Activated T-cell treated with anti-CD3 and anti-CD28 coated beads for 1 hour (primary cell): ENCODE measurements around the gene LRRN2.

ENCODE experiments used
- DNase-seq: peaks from one replicate; pipeline ENCODE4 v3.0.0-alpha.2; 2020; ENCODE audit warnings: low read depth

LRRN2 gene

DNA sequence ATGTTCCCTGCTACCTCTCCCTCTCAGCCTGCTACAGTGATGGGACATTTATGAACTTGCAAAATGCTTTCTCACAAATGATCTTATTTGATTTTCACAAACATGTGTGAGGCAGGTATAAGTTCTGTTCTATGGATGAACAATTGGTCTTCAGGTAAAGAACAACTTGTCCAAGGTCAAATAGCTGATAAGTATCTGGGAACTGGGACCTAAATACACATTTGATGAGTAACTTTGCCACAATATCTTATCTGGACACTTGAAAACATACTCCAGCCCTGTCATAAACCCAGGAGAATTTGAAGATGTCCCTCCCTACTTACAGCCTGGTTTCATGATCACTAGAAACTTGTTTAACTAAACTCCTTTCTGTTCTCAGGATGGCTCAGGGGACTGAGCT, 23.0 kb downstream of the LRRN2 start:
- DNase-seq = no peak

GRCh38 chr1:204660509-204660908, 25.0 kb downstream of the LRRN2 start:
- DNase-seq = no peak

- DNase-seq = no peak
These were observed 26.5 kb downstream of the LRRN2 start for GRCh38 chr1:204659056-204659455.

- DNase-seq = no peak
These were observed 27.2 kb downstream of the LRRN2 start for GRCh38 chr1:204658295-204658694.

- no peak for DNase-seq
These were observed 31.8 kb downstream of the LRRN2 start for GRCh38 chr1:204653590-204654340.

DNA sequence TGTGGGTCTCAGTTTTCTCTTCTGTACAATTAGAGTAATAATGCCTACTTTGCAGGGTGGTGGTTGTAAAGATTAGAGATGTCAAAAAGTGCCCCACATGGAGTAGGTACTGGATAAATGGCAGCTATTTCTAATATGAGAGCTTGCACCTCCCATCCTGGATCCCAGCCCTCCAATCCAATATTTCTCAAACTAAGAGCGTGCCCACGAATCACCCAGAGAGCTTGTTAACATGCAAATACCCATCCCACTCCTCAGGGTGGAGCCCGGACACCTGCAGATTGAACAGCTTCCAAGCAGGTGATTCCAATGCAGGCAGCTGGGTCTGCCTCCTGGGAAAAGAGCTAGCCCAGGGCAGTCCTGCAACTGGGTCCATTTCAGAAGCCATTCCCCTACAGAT, 33.0 kb downstream of the LRRN2 start:
- no peak for DNase-seq

- DNase-seq = no peak
These were observed 33.6 kb downstream of the LRRN2 start for GRCh38 chr1:204651843-204652421.

DNA sequence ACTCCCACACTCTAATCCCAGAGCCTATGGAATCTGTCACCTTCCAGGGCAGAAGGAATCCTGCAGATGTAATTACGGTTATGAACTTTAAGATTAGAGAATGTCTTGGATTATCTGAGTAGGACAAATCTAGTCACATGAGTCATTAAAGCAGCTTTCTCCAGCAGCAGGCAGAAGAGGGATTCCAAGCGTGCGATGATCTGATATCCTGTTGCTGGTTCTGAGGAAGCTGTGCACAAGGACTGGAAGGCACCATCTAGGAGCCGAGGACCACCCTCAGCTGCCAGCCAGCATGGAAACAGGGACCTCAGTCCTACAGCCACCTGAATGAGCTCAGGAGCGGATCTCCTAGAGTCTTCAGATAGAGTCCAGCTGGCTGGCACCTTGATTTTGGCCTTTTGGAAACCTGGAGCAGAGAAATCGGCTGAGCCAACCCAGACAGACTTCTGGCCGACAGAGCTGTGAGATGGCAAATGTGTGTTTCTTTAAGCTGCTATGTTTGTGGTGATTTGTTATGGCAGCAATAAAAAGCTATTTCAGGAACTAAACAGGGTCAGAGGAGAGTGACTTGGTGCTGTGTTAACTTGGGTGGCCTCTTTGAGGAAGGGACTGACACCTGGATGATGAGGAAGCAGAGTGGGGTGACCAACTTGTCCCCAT, 34.5 kb downstream of the LRRN2 start:
- DNase-seq = no peak

DNA sequence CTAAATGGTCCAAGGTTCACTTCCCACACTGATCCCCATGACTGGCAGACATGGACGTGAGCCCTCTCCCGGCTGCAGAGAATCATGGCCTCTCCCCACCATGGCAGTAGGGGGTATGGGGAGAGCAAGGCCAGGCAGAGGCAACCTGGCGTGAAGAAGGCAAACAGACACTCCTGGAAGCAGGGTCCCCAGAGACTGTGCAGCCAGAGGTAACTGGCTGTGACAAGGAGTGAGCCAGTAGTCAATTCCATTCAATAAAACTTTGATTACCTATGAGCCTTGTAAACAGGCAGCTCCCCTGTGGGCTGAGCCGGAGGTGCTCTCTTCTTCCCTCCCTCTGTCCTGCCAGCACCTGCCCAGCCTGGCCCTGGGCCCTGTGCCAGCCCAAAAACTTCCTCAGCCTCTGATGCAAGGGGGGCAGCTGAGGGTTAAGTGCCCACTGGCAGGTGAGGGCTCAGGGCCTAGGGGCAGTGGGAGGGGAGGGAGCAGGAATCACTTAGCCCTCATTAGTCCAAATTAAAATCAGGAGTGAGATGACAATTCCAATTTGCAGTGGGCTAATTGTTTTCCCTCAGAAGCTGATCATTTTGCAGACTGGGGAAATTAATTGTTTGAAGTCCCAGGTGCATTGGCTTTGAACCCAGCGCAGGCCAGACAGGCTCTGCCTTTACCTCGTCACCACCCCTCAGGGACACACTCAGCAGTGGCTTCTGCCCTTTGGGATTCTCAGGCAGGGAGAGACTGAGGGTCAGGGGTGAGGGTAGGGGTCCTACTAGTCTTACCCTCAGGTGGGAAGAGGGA, 35.6 kb downstream of the LRRN2 start:
- no peak for DNase-seq

- no peak for DNase-seq
These were observed 37.0 kb downstream of the LRRN2 start for GRCh38 chr1:204648576-204648975.

- DNase-seq = no peak
These were observed 37.8 kb downstream of the LRRN2 start for GRCh38 chr1:204647805-204648153.

DNA sequence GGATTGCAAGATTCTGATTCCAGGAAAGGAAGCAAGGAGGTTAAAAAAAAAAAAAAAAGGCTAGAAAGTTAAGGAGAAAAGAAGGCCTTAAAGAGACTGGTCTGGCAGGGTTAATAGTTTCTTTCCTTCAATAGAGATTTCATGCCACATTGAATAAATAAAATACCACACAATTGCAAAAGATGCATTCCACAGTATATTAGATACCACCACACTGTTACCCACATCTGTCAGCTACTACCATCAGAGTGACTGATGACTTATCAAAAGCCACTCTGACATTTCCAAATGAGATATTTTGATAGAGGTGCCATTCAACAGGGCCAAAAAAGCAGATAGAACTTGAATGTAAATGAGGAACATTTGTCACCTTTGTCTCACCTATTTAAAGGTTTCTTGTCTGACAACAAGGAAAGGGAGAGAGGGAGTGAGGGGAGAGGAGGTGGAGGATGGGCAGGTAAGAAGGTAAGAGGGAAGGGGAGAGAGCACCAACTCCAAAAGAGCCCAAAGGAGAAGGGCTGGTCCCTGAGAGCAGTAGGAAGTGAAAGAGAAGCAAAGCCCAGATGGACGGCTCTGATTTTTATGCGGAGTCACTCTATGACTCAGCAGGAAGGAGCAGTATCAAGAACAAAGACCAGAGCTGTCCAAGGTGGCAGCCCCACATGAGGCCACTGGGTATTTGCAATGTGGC, 38.3 kb downstream of the LRRN2 start:
- no peak for DNase-seq

- no peak for DNase-seq
These were observed 39.9 kb downstream of the LRRN2 start for GRCh38 chr1:204645666-204646065.

DNA sequence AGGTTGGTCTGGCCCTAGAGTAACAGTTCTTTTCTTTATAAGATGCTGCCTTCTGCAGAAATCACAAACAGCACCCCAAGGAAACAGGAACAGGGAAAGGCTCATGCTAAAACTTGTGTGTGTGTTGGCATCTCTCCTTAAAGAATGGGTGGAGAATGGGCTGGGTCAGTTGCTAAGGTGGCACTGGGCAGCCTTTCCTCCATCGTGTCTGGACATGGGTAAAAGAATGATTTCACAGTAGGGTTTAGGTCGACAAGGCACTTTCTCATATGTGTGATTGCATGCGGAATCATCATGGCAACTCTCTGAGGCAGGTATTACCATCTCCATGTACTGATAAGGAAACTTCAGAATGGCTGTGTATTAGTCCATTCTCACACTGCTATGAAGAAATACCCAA, 40.3 kb downstream of the LRRN2 start:
- DNase-seq = no peak

DNA sequence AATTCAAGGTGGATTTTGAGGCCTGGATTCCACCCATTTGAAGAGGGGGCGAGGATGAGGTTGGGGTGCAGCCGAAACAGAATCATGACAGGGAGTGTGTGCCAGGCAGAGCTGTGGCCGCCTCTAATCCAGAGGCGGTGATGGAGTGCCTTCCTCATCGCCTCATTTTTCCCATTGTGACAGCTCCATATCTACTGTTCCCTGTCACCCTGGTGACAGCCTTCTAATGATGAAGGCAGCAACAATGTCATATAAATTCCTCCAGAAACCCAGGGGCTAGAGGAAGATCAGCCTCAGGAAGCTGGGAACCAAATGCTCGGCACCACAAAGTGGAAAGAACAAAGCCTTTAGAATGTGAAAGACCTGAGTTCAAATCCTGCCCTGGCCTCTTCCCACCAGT, 42.0 kb downstream of the LRRN2 start:
- no peak for DNase-seq

- DNase-seq = no peak
These were observed 43.6 kb downstream of the LRRN2 start for GRCh38 chr1:204641936-204642335.

- no peak for DNase-seq
These were observed 44.1 kb downstream of the LRRN2 start for GRCh38 chr1:204641455-204641854.

- no peak for DNase-seq
These were observed 45.0 kb downstream of the LRRN2 start for GRCh38 chr1:204640578-204640977.

DNA sequence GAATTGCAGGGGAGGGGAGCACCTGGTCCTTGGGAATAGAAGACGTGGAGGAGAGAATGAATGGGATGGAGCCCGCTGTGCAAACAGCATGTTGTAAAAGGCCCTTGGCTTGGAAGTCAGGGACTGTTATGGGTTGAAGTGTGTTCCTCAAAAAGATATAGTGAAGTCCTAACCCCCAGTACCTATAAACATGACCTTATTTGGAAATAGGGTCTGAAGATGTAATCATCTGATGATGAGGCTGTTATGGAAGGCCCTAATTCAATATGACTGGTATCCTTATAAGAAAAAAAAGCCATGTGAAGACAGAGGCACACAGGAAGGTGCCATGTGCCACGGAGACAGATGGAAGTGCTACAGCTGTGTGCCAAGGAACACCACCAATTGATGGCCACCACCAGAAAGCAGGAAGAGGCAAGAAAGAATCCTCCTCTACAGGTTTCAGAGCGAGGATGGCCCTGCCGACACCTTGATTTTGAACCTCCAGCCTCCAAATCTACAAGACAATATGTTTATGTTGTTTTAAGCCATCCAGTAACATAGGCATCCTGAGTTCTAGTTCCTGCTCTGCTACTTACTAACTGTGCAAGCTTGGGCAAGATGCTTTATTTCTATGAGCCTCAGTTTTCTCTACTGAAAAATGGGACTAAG, 51.2 kb downstream of the LRRN2 start:
- DNase-seq = no peak

GRCh38 chr1:204633665-204634064, 51.9 kb downstream of the LRRN2 start:
- DNase-seq = no peak

DNA sequence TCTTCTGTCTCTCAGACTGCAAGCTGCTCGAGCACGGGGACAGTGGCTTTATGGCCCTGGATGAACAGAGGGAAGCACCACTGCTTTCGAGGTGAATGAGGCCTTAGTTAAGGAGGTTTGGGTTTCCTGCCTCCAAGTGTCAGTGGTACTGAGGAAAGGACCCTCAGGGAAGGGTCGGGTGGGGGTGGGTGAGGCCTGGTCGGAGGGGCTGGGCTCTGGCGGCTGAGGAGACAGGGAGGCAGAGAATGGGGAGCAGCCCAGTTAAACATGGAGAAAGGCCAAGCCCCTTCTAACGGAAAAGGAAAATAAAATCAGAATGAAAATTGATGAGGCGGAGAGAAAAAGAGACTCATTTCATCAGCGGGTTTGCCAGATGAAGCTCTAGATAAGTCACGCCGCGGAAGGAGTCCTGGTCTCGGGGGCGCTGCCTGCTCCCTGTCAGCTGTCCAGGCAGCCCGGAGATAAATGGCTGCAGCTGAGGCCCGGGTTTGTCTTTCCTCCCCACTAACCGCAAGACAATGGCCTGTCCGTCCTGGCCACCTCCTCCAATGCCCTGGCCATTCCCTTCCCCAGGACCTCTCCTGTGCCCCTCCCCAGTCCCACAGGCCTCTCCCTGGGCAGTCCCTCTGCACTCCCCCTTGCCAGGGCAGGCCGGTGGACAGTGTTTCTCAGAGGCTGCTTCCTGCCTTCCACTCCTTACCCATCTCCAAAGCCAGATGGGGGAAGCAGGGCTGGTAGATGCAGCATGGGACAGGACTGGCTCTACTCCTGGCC, 55.2 kb downstream of the LRRN2 start:
- DNase-seq = no peak
